Neuronal stem cell (in vitro differentiated cells): ENCODE data around the gene NLGN1.

Source experiments
- DNase-seq: peaks from one replicate; pipeline ENCODE4 v3.0.0-alpha.2; 2013; ENCODE audit warnings: low spot score
- H2AFZ ChIP-seq: one replicate; pipeline ENCODE4 v1.6.1; 2013; ENCODE audit warnings: mild to moderate bottlenecking, low read length, inconsistent platforms
- H2AK5ac ChIP-seq: 2 replicates; pipeline ENCODE4 v1.6.1; 2013; ENCODE audit warnings: low read depth, mild to moderate bottlenecking, inconsistent platforms, low read length, moderate library complexity, mixed read lengths
- H2BK120ac ChIP-seq: 2 replicates; pipeline ENCODE4 v1.6.1; 2013; ENCODE audit warnings: low read depth, mild to moderate bottlenecking, inconsistent platforms, low read length, moderate library complexity, mixed read lengths
- H2BK12ac ChIP-seq: one replicate; pipeline ENCODE4 v1.6.1; 2013; ENCODE audit warnings: low read length, inconsistent platforms
- H2BK15ac ChIP-seq: 2 replicates; pipeline ENCODE4 v1.6.1; 2013; ENCODE audit warnings: mild to moderate bottlenecking, low read length, inconsistent platforms, mixed read lengths
- H2BK5ac ChIP-seq: one replicate; pipeline ENCODE4 v1.6.1; 2013; ENCODE audit warnings: inconsistent platforms, mild to moderate bottlenecking, low read length, moderate library complexity
- H3K14ac ChIP-seq: one replicate; pipeline ENCODE4 v1.6.1; 2013; ENCODE audit warnings: low read length, inconsistent platforms
- H3K18ac ChIP-seq: 2 replicates; pipeline ENCODE4 v1.6.1; 2013; ENCODE audit warnings: low read length, inconsistent platforms
- H3K23ac ChIP-seq: 2 replicates; pipeline ENCODE4 v1.6.1; 2013; ENCODE audit warnings: low read depth, mild to moderate bottlenecking, mixed read lengths, low read length, inconsistent platforms; ENCODE audit not compliant: poor library complexity
- H3K27ac ChIP-seq: replicated peaks from 3 replicates; pipeline ENCODE4 v1.5.1; 2013; ENCODE audit warnings: low read length, inconsistent platforms
- H3K27me3 ChIP-seq, 3 experiments: 2 replicates each; pipeline ENCODE4 v1.6.1; 2013; ENCODE audit warnings: low read length in 3 of 3, mild to moderate bottlenecking in 2 of 3, inconsistent platforms in 1 of 3, low read depth in 1 of 3, mixed read lengths in 1 of 3, moderate library complexity in 1 of 3; ENCODE audit not compliant: control insufficient read depth in 3 of 3, insufficient read depth in 3 of 3
- H3K36me3 ChIP-seq, 2 donors: replicated peaks in 1 of 2; 2 replicates each; pipeline ENCODE4 v1.6.1; 2013; ENCODE audit warnings: low read length in 2 of 2; ENCODE audit not compliant: control insufficient read depth in 2 of 2, insufficient read depth in 2 of 2
- H3K4ac ChIP-seq: 2 replicates; pipeline ENCODE4 v1.6.1; 2013; ENCODE audit warnings: inconsistent platforms, mild to moderate bottlenecking, low read length, moderate library complexity
- H3K4me1 ChIP-seq, 2 donors: 1 replicate in 1 of 2; 2 replicates in 1 of 2; pipeline ENCODE4 v1.6.1; 2013; ENCODE audit warnings: low read length in 2 of 2, low read depth in 1 of 2; ENCODE audit not compliant: control insufficient read depth in 2 of 2, insufficient read depth in 1 of 2
- H3K4me2 ChIP-seq: one replicate; pipeline ENCODE4 v1.6.1; 2013; ENCODE audit warnings: mild to moderate bottlenecking, low read length, inconsistent platforms; ENCODE audit not compliant: insufficient read depth, poor library complexity, severe bottlenecking
- H3K4me3 ChIP-seq, 2 donors: 2 replicates each; pipeline ENCODE4 v1.5.1; 2013; ENCODE audit warnings: low read length in 2 of 2, mild to moderate bottlenecking in 2 of 2, inconsistent platforms in 1 of 2, moderate library complexity in 1 of 2
- H3K79me1 ChIP-seq: one replicate; pipeline ENCODE4 v1.6.1; 2013; ENCODE audit warnings: low read depth, mild to moderate bottlenecking, inconsistent platforms, low read length, moderate library complexity
- H3K9ac ChIP-seq: one replicate; pipeline ENCODE4 v1.6.1; 2013; ENCODE audit warnings: mild to moderate bottlenecking, low read depth, low read length, inconsistent platforms; ENCODE audit not compliant: poor library complexity
- H3K9me3 ChIP-seq, 2 donors: replicated peaks in 1 of 2; 2 replicates each; pipeline versions ENCODE3 to v1.6.1; 2013; ENCODE audit warnings: low read length in 2 of 2, mild to moderate bottlenecking in 2 of 2, inconsistent platforms in 1 of 2, low read depth in 1 of 2, mixed read lengths in 1 of 2, moderate library complexity in 1 of 2; ENCODE audit not compliant: control insufficient read depth in 2 of 2, insufficient read depth in 1 of 2
- H4K8ac ChIP-seq: one replicate; pipeline ENCODE4 v1.6.1; 2013; ENCODE audit warnings: low read depth, mild to moderate bottlenecking, inconsistent platforms, low read length, moderate library complexity
- H4K91ac ChIP-seq: one replicate; pipeline ENCODE4 v1.6.1; 2013; ENCODE audit warnings: low read length, low read depth, mild to moderate bottlenecking, inconsistent platforms; ENCODE audit not compliant: poor library complexity
- WGBS, 2 donors: extraction: QIAGEN DNeasy Blood & Tissue Kit; methylation state at CpG; one replicate each; pipeline ENCODE4 v1.1.7; 2013; ENCODE audit warnings: missing lambda C conversion rate in 2 of 2, mixed read lengths in 1 of 2; ENCODE audit not compliant: insufficient read length in 2 of 2, insufficient replicate concordance in 1 of 2; ENCODE audit errors: extremely low coverage in 2 of 2; 5-methylcytosine and 5-hydroxymethylcytosine counted together

The NLGN1 gene

GRCh38 chr3:173630849-173631248 is 233.3 kb downstream of the NLGN1 start:
- Histone ChIP-seq H3K9ac (no peak overlapping the region), H2AFZ (no peak overlapping the region), H2BK12ac (no peak overlapping the region), H3K27me3 (no peaks in the 10 kb centered on the region), H4K8ac (no peak overlapping the region), H3K27ac (no peak overlapping the region), H3K23ac (no peak overlapping the region), H3K9me3 (no peaks in the 10 kb centered on the region), H2BK5ac (no peak overlapping the region), H3K4ac (no peak overlapping the region), H2BK120ac (no peak overlapping the region), H4K91ac (no peak overlapping the region), H3K4me2 (no peak overlapping the region), H3K18ac (no peak overlapping the region), H2AK5ac (no peak overlapping the region), H3K79me1 (no peaks in the 10 kb centered on the region), H2BK15ac (no peak overlapping the region), H3K4me3 (no peak overlapping the region), H3K14ac (no peak overlapping the region), H3K36me3 (peaks cover 0 to 2% of the 10 kb centered on the region in 2 donors), H3K4me1 (no peaks in the 10 kb centered on the region)
- WGBS, 2 donors: no CpG with 5 or more reads among the region's 2 CpGs
- no peak for DNase-seq

GRCh38 chr3:173632945-173633344 is 235.4 kb downstream of the NLGN1 start:
- Histone ChIP-seq H4K91ac (no peak overlapping the region), H3K23ac (no peak overlapping the region), H2BK120ac (no peak overlapping the region), H2AFZ (no peak overlapping the region), H2AK5ac (no peak overlapping the region), H4K8ac (no peak overlapping the region), H2BK5ac (no peak overlapping the region), H3K14ac (no peak overlapping the region), H2BK12ac (no peak overlapping the region), H3K27ac (no peak overlapping the region), H3K4me3 (no peak overlapping the region), H3K4me1 (no peaks in the 10 kb centered on the region), H3K36me3 (peaks cover 0 to 2% of the 10 kb centered on the region in 2 donors), H2BK15ac (no peak overlapping the region), H3K18ac (no peak overlapping the region), H3K27me3 (no peaks in the 10 kb centered on the region), H3K4ac (no peak overlapping the region), H3K9me3 (no peaks in the 10 kb centered on the region), H3K9ac (no peak overlapping the region), H3K79me1 (no peaks in the 10 kb centered on the region), H3K4me2 (no peak overlapping the region)
- no peak for DNase-seq

DNA sequence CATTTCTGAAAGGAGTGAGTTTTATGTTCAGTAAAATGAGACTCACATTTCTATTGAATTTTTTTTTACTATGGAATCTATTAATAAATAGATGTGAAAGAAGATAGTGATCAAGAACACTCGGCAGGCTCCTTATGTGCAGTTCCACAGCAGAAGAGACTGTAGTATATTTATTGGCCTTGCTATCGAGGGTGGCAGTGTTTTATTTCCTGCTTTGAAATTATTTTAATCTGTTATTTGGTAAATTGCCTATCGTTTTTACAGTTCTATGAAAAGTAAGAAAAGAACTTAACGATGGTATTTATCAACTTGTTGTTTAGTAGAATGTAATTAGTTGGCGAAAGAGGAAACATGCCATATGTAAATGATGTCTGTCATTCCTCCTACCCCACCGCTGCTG is 238.3 kb downstream of the NLGN1 start:
- WGBS, 2 donors: no CpG with 5 or more reads among the region's 6 CpGs
- Histone ChIP-seq H3K4me2 (no peak overlapping the region), H3K4me1 (no peaks in the 10 kb centered on the region), H3K4ac (no peak overlapping the region), H3K79me1 (no peaks in the 10 kb centered on the region), H3K4me3 (no peak overlapping the region), H3K27me3 (no peaks in the 10 kb centered on the region), H3K14ac (no peak overlapping the region), H4K91ac (no peak overlapping the region), H2AFZ (no peak overlapping the region), H3K27ac (no peak overlapping the region), H2BK120ac (no peak overlapping the region), H4K8ac (no peak overlapping the region), H2BK5ac (no peak overlapping the region), H3K23ac (no peak overlapping the region), H2BK15ac (no peak overlapping the region), H3K9ac (no peak overlapping the region), H2BK12ac (no peak overlapping the region), H3K36me3 (peaks cover 0 to 2% of the 10 kb centered on the region in 2 donors), H3K18ac (no peak overlapping the region), H3K9me3 (no peaks in the 10 kb centered on the region), H2AK5ac (no peak overlapping the region)
- DNase-seq: no peak

DNA sequence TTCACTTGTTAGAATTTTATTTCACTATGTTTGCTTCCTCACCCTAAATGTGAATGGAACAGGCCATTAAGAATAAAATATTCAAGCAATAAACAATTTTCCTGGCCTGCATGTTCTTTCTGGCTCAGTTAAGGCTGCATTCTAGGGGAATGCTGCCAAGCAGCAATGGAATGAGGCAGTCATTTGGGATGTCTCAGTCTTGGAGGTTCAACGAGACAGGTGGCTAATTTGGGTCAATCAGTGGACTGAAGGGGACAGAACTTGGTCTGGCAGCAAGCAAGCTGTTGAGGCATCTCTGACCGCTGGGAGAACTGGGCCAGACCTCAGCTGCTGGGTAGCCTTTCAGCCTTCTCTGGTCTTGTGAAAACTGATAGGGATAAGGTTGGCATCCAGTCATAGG is 241.6 kb downstream of the NLGN1 start:
- Histone ChIP-seq H3K18ac (no peak overlapping the region), H3K4me1 (no peaks in the 10 kb centered on the region), H3K36me3 (peaks cover 3 to 4% of the 10 kb centered on the region in 2 donors), H3K27me3 (no peaks in the 10 kb centered on the region), H2BK120ac (no peak overlapping the region), H3K79me1 (no peaks in the 10 kb centered on the region), H2BK5ac (no peak overlapping the region), H4K91ac (no peak overlapping the region), H3K23ac (no peak overlapping the region), H3K14ac (no peak overlapping the region), H2BK15ac (no peak overlapping the region), H2BK12ac (no peak overlapping the region), H3K4ac (no peak overlapping the region), H2AFZ (no peak overlapping the region), H2AK5ac (no peak overlapping the region), H3K27ac (no peak overlapping the region), H3K9me3 (no peaks in the 10 kb centered on the region), H3K4me2 (no peak overlapping the region), H4K8ac (no peak overlapping the region), H3K4me3 (no peak overlapping the region), H3K9ac (no peak overlapping the region)
- DNase-seq: no peak
- no CpG with 5 or more reads among the region's 2 CpGs for WGBS, 2 donors
